Left ventricle myocardium inferior (tissue), 1 donor: ENCODE measurements around the gene CHD9. TPM values are rescaled to one million over a fixed set of nuclear protein-coding genes. Genes with fewer than 3 reads are reported as not detected.
"Not testable (repeated sequence)": the region's sequence is repeated elsewhere in the genome, so short reads cannot be mapped to it uniquely, and the experiment has no call there.

Experiments
- DNase-seq: peaks from one replicate; pipeline ENCODE4 v3.0.0-alpha.2; 2020
- H3K27ac ChIP-seq: fragments of 200-600 bp; replicated peaks from 2 replicates; pipeline ENCODE4 v1.8.0; 2021
- H3K27me3 ChIP-seq: fragments of 200-600 bp; 2 replicates; pipeline ENCODE4 v1.8.0; 2021; ENCODE audit warnings: low read depth
- H3K36me3 ChIP-seq: fragments of 200-600 bp; 2 replicates; pipeline ENCODE4 v1.8.0; 2021
- H3K4me1 ChIP-seq: fragments of 200-600 bp; 2 replicates; pipeline ENCODE4 v1.8.0; 2021
- H3K4me3 ChIP-seq: fragments of 200-600 bp; 2 replicates; pipeline ENCODE4 v1.8.0; 2021; ENCODE audit warnings: mild to moderate bottlenecking, moderate library complexity
- H3K9me3 ChIP-seq: fragments of 200-600 bp; replicated peaks from 2 replicates; pipeline ENCODE4 v1.8.0; 2021
- CTCF ChIP-seq: fragments of 200-600 bp; IDR thresholded peaks from 2 replicates; pipeline ENCODE4 v1.8.0; 2021; ENCODE audit warnings: antibody characterized with exemption, mild to moderate bottlenecking, borderline replicate concordance
- intact Hi-C: fragments of 100-400 bp; cut with micrococcal nuclease; formaldehyde crosslinking; loops from one replicate; pipeline ENCODE4 v1.11.0; 2022
- total RNA-seq: library from RNA; stranded (reverse); fragmentation: NEBNext Ultra II Directional; extraction: Animal tissue kit (Norgen Biotek cat#: 25700); gene quantifications from one replicate; pipeline ENCODE4 v1.2.1, GENCODE V29; 2021
- donor health status: DM: no; HTN: yes; CAD: no; lungs with severe emphysema.

Gene CHD9
- total RNA-seq, 1 donor from 2014 or later: 38.9 TPM

DNA sequence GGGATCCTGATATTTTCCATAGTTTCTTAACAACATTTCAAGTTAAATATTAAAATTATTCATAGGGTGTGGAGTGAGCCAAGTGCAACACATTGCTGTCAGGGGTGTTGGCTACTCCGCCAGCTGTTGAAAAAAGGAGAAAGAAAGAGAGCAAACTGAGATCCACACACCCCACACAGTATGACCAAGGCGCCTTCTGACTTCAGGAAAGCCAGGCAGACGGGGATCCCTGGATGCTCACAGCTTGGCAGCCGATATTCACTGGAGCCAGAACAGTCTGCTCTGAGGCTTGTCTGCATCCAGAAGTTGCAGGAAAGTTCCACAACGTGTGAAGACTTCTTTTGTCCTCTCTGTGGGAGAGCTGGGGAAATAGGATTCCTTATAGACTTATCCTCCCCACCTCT lies 11.4 kb upstream of the CHD9 start:
- no peak for TF ChIP-seq CTCF
- intact Hi-C loops: no loop called here
- Histone ChIP-seq H3K4me3 (peak overlapping the region; percentile 54), H3K4me1 (peaks cover 41% of the 10 kb centered on the region), H3K9me3 (no peaks in the 10 kb centered on the region), H3K27me3 (peaks cover 32% of the 10 kb centered on the region), H3K36me3 (no peaks in the 10 kb centered on the region), H3K27ac (peak overlapping the region; percentile 91)
- DNase-seq: peak; percentile 29

GRCh38 chr16:53043986-53044601 lies 10.7 kb upstream of the CHD9 start:
- no peak for TF ChIP-seq CTCF
- Histone ChIP-seq H3K27me3 (peaks cover 32% of the 10 kb centered on the region), H3K4me1 (peaks cover 41% of the 10 kb centered on the region), H3K9me3 (no peaks in the 10 kb centered on the region), H3K27ac (peak overlapping the region; percentile 91), H3K4me3 (peak overlapping the region; percentile 54), H3K36me3 (no peaks in the 10 kb centered on the region)
- DNase-seq: no peak
- intact Hi-C loops: no loop called here

GRCh38 chr16:53045341-53046220 lies 9.2 kb upstream of the CHD9 start:
- no peak overlapping the region for H3K4me3 ChIP-seq
- H3K27ac ChIP-seq: no peak overlapping the region
- no peaks in the 10 kb centered on the region for H3K9me3 ChIP-seq
- no peak for DNase-seq
- TF ChIP-seq CTCF: no peak
- peaks cover 32% of the 10 kb centered on the region for H3K27me3 ChIP-seq
- peaks cover 41% of the 10 kb centered on the region for H3K4me1 ChIP-seq
- intact Hi-C loops: no loop called here
- H3K36me3 ChIP-seq: no peaks in the 10 kb centered on the region

DNA sequence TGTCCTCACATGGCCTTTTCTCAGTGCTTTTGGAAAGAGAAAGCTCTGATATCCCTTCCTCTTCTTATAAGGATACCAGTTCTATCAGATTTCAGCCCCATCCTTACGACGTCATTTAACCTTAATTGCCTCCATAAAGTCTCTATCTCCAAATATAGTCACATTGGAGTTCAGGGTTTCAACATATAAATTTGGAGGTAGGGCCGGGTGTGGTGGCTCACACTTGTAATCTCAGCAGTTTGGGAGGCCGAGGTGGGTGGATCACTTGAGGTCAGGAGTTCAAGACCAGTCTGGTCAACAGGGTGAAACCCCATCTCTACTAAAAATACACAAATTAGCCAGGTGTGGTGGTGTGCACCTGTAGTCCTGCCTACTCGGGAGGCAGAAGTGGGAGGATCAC lies 7.3 kb upstream of the CHD9 start:
- intact Hi-C loops, H3K4me3 ChIP-seq, H3K27ac ChIP-seq: not testable (repeated sequence)

DNA sequence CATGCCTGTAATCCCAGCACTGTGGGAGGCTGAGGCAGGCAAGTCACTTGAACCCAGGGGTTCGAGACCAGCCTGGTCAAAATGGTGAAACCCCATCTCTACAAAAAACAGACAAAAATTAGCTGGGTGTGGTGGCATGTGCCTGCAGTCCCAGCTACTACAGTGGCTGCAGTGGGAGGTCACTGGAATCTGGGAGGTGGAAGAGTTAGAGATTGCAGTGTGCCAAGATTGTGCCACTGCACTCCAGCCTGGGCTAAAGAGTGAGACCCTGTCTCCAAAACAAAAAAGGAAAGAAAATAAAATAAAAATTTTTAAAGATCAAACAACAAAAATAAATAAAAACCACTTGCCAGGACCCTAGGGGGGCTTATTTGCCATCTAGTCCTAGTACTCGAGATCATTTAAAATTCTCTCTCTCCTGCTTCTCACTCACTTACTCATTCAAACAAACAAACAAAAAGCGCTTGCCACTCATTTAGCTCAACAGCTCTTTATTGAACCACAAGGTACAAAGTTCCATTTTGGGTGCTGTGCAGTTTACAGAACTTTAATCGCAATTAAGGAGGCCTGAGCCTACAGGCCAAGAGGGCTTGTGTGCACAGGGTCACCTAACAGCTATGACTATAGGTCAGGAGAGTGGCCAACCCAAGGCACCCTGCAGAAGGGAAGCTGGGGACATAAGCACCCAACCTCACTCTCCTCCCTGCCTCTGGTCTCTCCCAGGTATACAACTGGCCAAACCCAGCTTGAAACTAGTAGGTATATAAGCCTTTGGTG lies 6.5 kb upstream of the CHD9 start:
- Histone ChIP-seq H3K36me3 (no peaks in the 10 kb centered on the region), H3K4me3 (no peak overlapping the region), H3K4me1 (peaks cover 18% of the 10 kb centered on the region), H3K27ac (no peak overlapping the region), H3K27me3 (peaks cover 31% of the 10 kb centered on the region), H3K9me3 (no peaks in the 10 kb centered on the region)
- no peak for TF ChIP-seq CTCF
- intact Hi-C loops: no loop called here
- no peak for DNase-seq

More for the DNA sequence above, 7.3 kb upstream of the CHD9 start:
- H3K9me3 ChIP-seq, H3K36me3 ChIP-seq, DNase-seq: not testable (repeated sequence)
- peaks cover 24% of the 10 kb centered on the region for H3K4me1 ChIP-seq
- H3K27me3 ChIP-seq: peaks cover 32% of the 10 kb centered on the region

DNA sequence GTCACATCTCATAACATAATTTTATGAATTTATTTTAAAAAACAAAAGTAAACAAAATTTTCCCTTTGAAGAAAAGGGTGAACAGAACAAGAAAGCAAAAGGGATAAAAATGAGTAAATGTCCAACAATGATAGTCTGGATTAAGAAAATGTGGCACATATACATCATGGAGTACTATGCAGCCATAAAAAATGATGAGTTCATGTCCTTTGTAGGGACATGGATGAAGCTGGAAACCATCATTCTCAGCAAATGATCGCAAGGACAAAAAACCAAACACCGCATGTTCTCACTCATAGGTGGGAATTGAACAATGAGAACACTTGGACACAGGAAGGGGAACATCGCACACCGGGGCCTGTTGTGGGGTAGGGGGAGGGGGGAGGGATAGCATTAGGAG lies 3.5 kb upstream of the CHD9 start:
- not testable (repeated sequence) for H3K27ac ChIP-seq, DNase-seq, H3K36me3 ChIP-seq, H3K27me3 ChIP-seq, H3K4me3 ChIP-seq, H3K9me3 ChIP-seq
- H3K4me1 ChIP-seq: peaks cover 31% of the 10 kb centered on the region
- intact Hi-C loops: loop anchor here (5.0 to 10.0 kb wide), 2 partner anchors 114 to 156 kb away; no protein-coding TSS in a partner anchor
